ENCODE results near the gene PLGLB1.
"Not testable (repeated sequence)": the region's sequence is repeated elsewhere in the genome, so short reads cannot be mapped to it uniquely, and the experiment has no call there.

Gene PLGLB1

DNA sequence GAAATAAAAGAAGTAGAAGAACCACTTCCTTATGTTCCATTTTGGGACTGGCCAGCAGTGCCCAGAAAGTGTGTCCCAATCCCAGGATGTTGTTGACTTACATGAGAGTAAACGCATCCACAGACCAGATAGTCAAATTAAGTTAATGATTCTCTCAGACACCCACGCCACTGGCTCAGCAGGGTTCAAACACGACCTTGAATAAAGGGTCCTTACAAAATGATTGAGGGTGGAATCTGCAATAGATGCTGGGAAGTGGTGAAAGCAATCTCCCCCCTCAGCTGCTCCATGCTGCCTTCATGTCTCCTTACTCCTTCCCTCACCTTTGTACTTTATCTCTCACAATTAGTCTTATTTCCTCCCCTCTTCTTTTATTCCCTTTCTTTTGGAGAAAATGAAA is at the start of gene PLGLB1:
Gene PLGLB1, minus strand, starts transcription at position 101 of the 400 bp plus-strand sequence. Its CDS starts 61 bp downstream, at position 40.
- not testable (repeated sequence) for DNase-seq (ENCODE audit: low spot score)

DNA sequence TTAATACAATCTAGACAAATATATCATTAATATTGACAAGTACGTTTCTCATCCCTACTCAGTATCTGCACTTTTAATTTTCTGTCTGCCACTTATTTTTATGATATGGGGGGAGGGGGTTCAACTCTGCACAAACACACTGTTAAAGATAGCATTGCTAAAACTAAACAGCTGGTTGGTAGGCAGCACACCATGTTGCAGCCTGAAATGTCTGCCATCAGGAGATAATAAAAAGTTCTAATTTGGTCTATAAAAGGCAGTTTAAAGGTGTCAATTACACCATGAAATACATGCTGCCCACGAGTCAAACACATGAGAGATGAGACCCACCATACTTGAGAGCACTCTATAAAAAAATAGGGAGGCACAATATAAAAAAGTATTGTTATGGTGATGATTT is 42.7 kb upstream of the PLGLB1 start:
- DNase-seq (ENCODE audit: low spot score), result not testable (repeated sequence)

DNA sequence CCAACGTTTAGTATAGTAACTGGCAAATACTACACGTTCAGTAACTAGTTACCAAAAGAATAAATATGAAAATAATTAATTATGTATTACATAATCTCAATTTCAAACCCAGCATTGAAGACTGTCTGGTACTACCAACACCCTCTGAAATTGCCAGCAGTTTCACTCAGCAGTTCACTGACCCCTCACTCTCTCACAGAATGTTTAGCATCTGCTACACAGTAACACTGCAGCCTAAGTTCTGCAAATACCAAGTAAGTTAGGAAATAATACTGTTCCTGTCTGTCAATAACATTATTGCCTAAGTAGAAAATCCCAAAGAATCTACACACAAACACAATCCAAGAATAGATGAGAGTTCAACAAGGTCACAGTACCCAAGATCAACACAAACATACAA is 41.8 kb upstream of the PLGLB1 start:
- not testable (repeated sequence) for DNase-seq (ENCODE audit: low spot score)

DNA sequence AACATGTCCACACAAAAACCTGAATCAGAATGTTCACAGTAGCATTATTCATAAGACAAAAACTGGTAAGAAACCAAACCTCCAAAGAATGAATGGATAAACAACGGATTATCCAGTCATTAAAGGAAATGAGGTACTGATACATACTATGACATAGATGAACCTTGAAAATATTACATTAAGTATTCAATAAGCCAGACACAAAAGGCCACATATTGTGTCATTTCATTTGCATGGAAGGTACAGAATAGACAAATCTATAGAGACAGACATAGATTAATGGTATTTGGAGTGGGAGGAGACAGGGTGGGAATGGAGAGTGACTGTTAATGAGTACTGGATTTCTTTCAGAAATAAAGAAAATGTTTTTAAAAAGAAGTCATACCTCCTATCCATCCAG is 39.9 kb upstream of the PLGLB1 start:
- DNase-seq (ENCODE audit: low spot score), result not testable (repeated sequence)

DNA sequence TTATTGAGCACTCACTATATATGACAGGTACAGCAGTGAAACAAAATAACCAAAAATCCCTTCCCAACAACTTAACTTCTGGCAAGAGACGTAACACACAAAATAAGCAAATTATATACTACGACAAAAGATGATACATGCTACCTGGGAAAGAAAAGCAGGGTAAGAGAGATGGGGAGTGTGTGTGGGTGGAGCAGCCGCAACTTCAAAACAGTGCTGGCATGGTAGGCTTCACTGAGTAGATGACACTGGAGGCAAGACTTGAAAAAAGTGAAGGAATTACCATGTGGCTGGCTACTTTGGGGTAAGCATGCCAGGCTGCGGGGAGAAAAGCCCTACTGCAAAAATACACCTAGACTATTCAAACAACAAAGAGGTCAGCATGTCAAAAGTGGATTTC is 36.0 kb upstream of the PLGLB1 start:
- DNase-seq (ENCODE audit: low spot score), result not testable (repeated sequence)

DNA sequence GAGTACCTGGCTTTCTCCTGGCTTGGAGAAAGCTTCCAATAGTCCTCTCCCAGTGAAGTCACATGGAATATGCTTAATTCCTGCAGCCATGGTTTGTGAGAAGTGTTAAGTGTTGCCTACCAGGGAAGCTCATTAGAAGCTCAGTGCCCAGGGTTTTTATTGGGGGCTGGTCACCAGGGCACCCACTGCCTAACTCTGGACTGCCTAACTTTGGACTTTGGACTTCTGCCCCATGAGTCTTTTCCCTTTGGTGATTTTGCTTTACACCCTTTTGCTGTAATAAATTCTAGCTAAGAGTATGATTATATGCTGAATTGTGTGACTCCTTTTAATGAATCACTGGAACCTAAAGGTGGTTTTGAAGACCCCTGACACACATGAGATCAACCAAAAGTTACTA is 35.2 kb upstream of the PLGLB1 start:
- not testable (repeated sequence) for DNase-seq (ENCODE audit: low spot score)

DNA sequence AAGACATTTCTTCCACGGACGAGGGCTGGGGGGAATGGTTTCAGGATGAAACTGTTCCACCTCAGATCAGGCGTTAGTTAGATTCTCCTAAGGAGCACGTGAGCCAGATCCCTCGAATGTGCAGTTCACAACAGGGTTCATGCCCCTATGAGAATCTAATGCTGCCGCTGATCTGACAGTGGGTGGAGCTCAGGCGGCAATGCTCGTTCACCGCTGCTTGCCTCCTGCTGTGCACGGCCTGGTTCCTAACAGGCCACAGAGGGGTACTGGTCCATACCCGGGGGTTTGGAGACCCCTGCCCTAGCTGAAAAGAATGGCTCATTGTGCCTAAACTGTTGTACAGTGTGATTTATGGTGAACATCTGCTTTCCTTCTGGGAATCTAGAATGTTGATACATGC is 34.8 kb upstream of the PLGLB1 start:
- not testable (repeated sequence) for DNase-seq (ENCODE audit: low spot score)

DNA sequence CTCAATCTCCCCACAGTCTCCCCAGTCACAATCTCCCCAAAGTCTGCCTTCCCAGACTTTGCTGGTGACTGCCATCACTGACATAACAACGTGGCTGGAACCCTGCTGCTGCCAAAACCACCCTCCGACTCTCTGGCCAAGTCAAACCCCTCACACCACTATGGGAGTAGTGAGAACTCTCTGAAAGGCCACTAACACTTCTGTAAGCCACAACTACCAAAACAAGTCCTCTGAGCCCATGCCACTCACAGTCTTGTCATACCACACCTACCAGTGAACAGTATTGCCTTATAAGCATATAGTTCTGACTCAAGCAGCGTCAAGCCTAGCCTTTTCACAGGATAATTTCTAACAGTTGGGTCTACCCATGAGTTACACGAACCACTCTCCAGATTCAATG is 32.7 kb upstream of the PLGLB1 start:
- not testable (repeated sequence) for DNase-seq (ENCODE audit: low spot score)

DNA sequence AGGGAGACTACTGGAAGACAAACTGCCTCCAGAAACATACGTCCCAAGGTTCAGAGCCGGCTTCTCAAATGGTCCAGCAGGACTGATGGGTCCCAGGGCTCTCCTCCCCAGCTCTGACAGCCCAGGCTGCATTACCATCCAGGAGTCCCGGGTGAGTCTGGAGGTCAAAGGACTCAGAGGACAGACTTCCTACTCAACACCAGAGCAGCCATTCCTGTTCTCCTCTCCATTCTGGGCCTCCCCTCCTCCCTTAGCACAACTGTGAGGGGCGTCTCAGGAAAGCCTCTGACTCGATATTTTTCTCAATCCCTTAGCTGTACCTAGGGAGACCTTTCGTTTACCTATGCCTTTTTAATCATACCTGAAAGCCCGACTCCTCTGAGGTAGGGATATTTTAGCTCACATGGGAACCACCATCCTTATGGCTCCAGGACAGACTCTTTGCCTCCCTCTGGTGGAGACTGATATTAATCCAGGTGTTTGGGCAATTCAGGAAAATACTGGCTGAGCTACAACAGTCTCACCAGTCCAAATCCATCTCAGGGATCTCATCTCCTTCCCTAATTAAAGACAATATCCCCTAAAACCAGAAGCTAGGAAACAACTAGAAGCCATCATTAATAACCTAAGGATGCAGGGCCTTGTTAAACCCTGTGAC is 19.8 kb upstream of the PLGLB1 start:
- DNase-seq (ENCODE audit: low spot score), result not testable (repeated sequence)

DNA sequence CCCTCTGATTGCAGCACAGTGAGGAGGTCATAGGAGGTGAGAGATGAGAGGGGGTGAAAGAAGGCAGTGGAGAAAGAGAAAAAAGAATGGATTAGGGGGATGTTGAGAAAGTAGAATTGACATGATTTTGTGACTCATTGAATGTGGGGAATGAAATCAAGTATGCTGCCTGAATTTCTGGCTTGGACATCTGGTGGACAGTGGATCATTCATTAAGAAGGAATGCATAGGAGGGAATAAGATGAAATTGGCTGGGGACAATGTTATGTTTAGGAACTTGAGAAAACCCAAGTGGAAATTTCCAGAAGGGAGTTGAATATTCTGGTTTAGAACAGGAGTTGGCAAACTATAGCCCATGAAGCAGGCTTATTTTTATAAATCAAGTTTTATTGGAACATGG is 7.0 kb upstream of the PLGLB1 start:
- DNase-seq (ENCODE audit: low spot score), result not testable (repeated sequence)

DNA sequence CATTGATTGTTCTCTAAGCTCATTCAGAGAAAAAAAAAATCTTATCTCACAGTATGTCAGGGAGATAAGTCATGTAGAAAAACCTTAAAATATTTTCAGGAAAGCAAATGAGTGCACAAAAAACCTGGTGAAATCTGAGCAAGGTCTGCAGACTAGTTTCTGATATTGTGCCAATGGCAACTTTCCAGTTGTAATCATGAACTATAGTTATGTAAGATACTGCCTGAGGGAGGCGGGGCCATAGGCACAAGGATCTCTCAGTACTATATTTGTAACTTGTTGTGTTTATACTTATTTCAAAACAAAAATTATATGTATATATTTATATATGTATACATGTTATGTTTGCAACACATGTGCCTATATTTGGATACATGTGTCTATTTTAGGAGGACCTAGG is 5.2 kb upstream of the PLGLB1 start:
- DNase-seq (ENCODE audit: low spot score), result not testable (repeated sequence)

DNA sequence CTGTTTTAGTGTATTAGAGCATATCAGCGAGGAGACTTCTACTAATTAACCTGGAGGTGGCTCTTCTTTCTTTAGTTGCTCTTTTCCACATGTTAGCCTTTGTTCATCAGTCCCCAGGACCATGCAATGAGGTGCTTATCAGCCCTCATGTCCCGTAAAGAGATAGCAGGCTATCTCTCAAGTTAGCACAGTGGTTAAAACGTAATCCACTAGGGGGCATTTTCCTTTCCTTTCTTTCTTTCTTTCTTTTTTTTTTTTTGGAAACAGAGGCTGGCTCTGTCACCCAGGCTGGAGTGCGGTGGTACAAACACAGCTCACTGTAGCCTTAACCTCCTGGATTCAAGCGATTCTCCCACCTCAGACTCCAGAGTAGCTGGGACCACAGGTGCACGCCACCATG is 4.3 kb upstream of the PLGLB1 start:
- not testable (repeated sequence) for DNase-seq (ENCODE audit: low spot score)

DNA sequence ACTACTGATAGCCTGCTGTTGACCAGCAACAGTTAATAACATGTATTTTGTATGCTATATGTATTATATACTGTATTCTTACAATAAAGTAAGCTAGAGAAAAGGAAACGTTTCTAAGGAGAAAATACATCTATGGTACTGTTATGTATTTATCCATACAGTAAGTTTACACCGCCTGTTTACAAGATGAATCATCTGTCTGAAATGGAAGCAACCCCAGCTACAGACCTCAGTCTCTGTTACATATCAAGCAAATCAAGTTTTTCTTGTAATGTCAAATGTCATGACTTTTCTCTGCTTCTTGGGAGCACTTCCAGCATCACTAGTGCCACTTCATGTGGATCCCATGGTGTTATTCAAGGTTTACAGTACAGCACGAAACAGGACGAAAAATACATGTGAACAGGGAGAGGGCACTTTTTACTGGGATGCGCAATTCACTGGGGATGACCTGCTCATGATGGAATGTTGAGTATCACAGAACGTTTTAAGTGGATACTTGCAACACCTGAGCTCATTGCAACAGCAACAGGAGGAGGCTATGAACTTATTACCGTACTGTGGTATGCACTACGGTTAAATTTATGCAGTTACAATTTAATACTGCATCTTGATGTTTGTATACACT is 2.5 kb upstream of the PLGLB1 start:
- not testable (repeated sequence) for DNase-seq (ENCODE audit: low spot score)

DNA sequence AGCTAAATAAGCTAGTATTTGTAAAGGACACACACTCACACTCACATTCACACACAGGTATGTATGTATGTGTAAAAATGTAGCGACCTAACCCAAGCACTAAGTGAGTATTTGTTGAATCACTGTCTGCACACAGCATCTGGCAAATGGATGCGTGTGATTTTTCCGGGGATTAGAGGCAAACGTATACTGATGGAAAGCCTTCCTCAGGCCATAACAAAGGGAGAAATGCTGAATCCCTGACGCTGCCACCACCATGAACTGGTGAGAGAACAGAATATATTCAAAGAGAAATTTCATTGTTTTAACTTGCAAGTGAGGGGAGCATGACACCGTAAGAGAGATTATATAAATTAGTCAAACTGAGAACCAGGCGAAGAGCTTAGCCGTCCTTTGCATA is 601 bp downstream of the PLGLB1 start:
- DNase-seq (ENCODE audit: low spot score), result not testable (repeated sequence)

DNA sequence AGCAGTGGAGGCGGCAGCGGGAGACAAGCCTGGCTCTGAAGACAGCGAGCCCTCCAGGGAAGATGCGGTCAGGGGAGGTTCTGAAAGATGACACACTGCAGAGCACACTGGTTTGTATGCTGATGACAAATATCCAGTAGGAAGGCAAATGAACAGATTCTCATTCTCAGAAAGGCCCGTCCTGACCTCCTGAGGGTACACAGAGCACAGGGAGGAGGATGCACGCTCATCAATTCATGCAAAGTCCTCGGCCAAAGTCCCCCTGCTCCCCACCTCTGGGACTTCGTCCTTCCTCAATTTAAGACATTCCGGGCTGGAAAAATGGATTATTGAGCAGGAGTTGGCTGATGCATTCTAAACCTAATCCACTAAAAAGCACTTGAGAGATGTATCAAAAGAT is 2.6 kb downstream of the PLGLB1 start:
- not testable (repeated sequence) for DNase-seq (ENCODE audit: low spot score)

DNA sequence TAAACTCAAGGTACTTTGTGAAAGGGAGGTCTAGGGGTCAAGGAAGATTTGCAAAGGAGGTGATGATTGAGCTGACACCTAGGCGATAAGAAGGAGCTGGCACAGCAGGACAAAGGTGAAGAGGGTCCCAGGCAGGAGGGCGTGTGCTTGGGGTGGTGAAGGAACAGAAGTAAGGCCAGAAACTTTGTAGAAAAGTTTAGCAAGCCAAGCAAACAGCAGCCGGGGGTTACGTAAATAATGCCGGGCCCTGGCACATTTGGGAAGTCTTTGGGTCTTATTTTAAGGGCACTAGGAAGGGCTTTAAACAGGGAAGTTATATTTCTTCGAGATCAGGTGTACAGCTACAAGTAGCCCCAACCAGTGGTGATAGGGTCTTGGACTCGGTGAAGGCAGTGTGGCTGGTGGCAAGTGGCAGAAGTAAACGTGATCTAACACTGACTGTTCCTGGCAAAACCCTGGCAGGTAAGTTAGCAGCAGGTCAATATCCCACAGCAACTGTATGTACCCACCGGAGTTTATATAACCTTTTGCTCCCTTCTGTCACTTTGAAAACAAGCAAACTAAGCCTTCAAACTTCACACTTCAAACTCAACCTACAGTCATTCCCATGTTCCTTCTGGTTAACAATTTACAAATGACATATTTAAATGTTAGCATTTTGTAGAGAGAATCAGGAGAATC is 7.0 kb downstream of the PLGLB1 start:
- DNase-seq (ENCODE audit: low spot score), result not testable (repeated sequence)

DNA sequence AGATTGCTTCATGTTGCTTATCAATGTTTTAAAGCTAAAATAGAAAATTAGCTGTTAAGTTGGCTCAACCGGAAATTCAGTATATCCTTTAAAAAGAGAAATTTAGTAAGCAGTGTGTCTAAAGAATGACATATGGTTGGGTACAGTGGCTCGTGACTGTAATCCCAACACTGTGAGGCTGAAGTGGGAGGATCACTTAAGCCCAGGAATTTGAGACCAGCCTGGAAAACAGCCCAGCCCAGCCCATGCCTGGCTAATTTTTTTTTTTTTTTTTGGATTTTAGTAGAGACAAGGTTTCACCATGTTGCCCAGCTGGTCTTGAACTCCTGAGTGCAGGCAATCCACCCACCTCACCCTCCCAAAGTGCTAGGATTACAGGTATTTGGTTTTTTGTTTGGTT is 17.2 kb downstream of the PLGLB1 start:
- not testable (repeated sequence) for DNase-seq (ENCODE audit: low spot score)
